Pancreas (tissue), 10 donors: Measurements from ENCODE around the gene TBC1D20. TPM values are rescaled to one million over a fixed set of nuclear protein-coding genes. Genes with fewer than 3 reads are reported as not detected.
"Not testable (repeated sequence)": the region's sequence is repeated elsewhere in the genome, so short reads cannot be mapped to it uniquely, and the experiment has no call there.

Experiments used
- ATAC-seq, 4 donors: fragments of 200-7000 bp; cut with Tn5 transposase; one replicate each; pipeline versions ENCODE4 v1.8.0 to v1.9.1; 2020; ENCODE audit warnings: mild to moderate bottlenecking in 4 of 4, moderate library complexity in 4 of 4
- DNase-seq, 6 donors: peaks; one replicate each; pipeline ENCODE4 v3.0.0-alpha.2; 2020
- FAIRE-seq: peaks from 2 replicates; lab custom pipeline; 2012; peaks lifted over from hg19 to GRCh38; lab: Jason Lieb, UNC
- H3K27ac ChIP-seq, 4 donors: fragments of 200-600 bp; sonication (generic); 1 replicate in 3 of 4; 2 replicates in 1 of 4; pipeline versions ENCODE4 v1.5.0 to v1.8.0; 2020
- H3K27me3 ChIP-seq, 4 donors: fragments of 200-600 bp; one replicate each; pipeline ENCODE4 v1.8.0; 2021
- H3K36me3 ChIP-seq, 3 donors: fragments of 200-600 bp; sonication (generic) in 1 of 3; one replicate each; pipeline versions ENCODE4 v1.5.0 to v1.8.0; 2020 to 2021
- H3K4me1 ChIP-seq, 3 donors: fragments of 200-600 bp; one replicate each; pipeline ENCODE4 v1.8.0; 2021
- H3K4me3 ChIP-seq, 4 donors: fragments of 200-600 bp; sonication (generic) in 2 of 4; one replicate each; pipeline versions ENCODE4 v1.5.0 to v1.8.0; 2020 to 2021
- H3K9me3 ChIP-seq, 4 donors: fragments of 200-600 bp; one replicate each; pipeline ENCODE4 v1.8.0; 2021
- WGBS, 2 donors: extraction: QIAGEN DNeasy Blood & Tissue Kit; methylation state at CpG; one replicate each; pipeline ENCODE4 v1.1.7; 2013; 5-methylcytosine and 5-hydroxymethylcytosine counted together
- intact Hi-C, 3 donors: fragments of 100-400 bp; cut with DNase I; formaldehyde crosslinking; loops; one replicate each; pipeline versions ENCODE4 v1.11.1 to v1.14.2; 2022
- polyA plus RNA-seq, 2 donors: library from polyadenylated mRNA; stranded (reverse); fragments of 200-250 nt; gene quantifications; one replicate each; pipeline ENCODE4 v1.2.3, GENCODE V29; 2013
- total RNA-seq, 6 donors: library from RNA; stranded (reverse); fragmentation: NEBNext Ultra II Directional in 4 of 6; extraction: Animal tissue kit (Norgen Biotek cat#: 25700) in 4 of 6; gene quantifications; one replicate each; pipeline versions ENCODE4 v1.2.1 to v1.2.4, GENCODE V29; 2021 to 2023
- TF ChIP-seq, protein P1 (sequence below), 4 donors: fragments of 200-600 bp; sonication (generic) in 3 of 4; IDR thresholded peaks; one replicate each; pipeline versions ENCODE4 v1.5.0 to v1.8.0; 2021; ENCODE audit warnings: antibody characterized with exemption in 4 of 4
- donor health status: healthy with polysubstance abuse.
- donor health status: DM: no; HTN: no; CAD: no; lungs with moderate emphysema.
- donor health status: DM: no; HTN: no; CAD: no.
- donor health status: control.
- donor health status: control.
- donor health status: Bipolar disorder and iron deficiency.
- donor health status: DM: yes; HTN: yes; CAD: no.
- donor health status: DM: no; HTN: no; CAD: no.
- donor health status: DM: no; HTN: no; CAD: no.
- donor health status: DM: yes; HTN: yes; CAD: no.

The TBC1D20 gene
- total RNA-seq (10 to 100 TPM; 11.1 to 21.4 (median 12.9) TPM), polyA plus RNA-seq (10 to 100 TPM; 11.5 to 17.3 TPM)

DNA sequence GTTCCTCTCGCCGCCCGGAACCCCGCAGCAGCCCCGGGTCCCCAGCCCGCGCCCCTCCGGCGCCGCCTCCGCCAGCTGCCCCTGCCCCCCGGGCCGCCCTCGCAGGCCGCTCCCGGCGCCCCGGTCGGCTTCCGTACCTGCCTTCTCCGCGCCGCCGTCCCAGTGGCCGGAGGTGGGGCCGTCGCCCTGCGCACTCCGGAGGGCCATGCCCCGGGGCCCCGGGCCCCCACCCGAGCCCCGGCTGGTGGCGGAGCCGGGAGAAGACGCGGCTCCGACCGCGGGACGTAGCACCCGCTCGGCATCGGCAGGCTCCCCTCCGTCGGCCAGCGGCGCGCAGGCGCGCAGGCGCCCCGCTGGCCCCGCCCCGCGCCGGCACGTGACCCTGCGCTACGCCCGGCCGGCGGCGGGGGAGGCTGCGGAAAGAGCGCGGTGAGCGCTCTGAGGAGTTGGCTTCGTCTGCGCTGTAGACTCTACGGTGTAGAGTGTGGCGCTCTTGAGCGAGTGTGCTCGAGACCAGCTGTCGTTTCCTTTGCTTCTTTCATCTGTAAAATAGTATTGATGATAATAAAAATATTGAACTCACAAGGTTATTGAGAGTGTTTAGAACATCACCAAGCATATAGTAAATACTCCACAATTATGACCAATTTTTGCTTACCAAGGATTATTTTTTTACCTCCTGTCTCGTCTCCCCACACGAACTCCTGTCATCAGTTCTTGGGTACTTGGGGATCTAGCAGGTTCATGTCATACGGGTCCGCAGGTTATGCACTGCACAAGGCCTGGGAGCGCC is at the start of gene TBC1D20:
Gene TBC1D20 (minus strand): TSS at position 335 of the 793 bp plus-strand sequence. CDS start 128 bp downstream, at position 207.
- no peaks in the 10 kb centered on the region for H3K9me3 ChIP-seq
- no peak for FAIRE-seq

GRCh38 chr20:510328-511057 is 48.2 kb upstream of the TBC1D20 start:
- ATAC-seq = peak; percentile 43 to 75 (median 55)
- not testable (repeated sequence) for FAIRE-seq

More for the DNA sequence above, at the start of gene TBC1D20:
- DNase-seq (peak; percentile 83 to 94 (median 86)), ATAC-seq (peak; percentile 96 to 98 (median 97))
- Histone ChIP-seq H3K4me1 (peaks cover 6 to 24% (median 6%) of the 10 kb centered on the region in 3 donors), H3K36me3 (no peaks in the 10 kb centered on the region), H3K27ac (peak within 1 kb of the TSS; percentile 85 to 92 (median 89)), H3K27me3 (no peaks in the 10 kb centered on the region), H3K4me3 (peak within 1 kb of the TSS; percentile 68 to 94 (median 92))
- intact Hi-C loops = no loop called here
- TF ChIP-seq, protein P1, sequence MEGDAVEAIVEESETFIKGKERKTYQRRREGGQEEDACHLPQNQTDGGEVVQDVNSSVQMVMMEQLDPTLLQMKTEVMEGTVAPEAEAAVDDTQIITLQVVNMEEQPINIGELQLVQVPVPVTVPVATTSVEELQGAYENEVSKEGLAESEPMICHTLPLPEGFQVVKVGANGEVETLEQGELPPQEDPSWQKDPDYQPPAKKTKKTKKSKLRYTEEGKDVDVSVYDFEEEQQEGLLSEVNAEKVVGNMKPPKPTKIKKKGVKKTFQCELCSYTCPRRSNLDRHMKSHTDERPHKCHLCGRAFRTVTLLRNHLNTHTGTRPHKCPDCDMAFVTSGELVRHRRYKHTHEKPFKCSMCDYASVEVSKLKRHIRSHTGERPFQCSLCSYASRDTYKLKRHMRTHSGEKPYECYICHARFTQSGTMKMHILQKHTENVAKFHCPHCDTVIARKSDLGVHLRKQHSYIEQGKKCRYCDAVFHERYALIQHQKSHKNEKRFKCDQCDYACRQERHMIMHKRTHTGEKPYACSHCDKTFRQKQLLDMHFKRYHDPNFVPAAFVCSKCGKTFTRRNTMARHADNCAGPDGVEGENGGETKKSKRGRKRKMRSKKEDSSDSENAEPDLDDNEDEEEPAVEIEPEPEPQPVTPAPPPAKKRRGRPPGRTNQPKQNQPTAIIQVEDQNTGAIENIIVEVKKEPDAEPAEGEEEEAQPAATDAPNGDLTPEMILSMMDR (IDR thresholded peaks at IDR 0.05) = no peak
- WGBS, 2 donors = 0 to 1% methylated on average over 50 to 80 of the region's 80 CpGs

DNA sequence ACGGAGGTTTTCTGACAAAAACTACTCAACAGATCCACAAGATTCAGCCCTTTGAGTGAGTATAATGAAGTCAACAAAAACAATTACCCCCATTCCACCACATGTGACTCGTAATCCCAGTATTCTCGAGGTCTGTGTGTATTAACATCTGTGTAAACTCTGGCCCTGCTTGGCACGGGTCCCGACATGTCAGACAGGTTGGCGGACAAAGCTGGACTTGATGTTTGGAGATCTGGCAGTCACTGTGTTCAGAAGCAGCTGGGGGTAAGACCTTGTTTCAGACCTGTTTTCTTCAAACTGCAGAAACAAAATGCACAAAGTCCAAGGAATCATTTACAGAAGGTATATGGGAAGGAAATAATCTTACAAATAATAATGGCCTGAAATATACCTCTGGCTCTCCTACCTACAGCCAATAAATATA is 46.0 kb upstream of the TBC1D20 start:
- H3K27me3 ChIP-seq, H3K9me3 ChIP-seq, intact Hi-C loops, H3K4me3 ChIP-seq, FAIRE-seq: not testable (repeated sequence)
- Histone ChIP-seq H3K27ac (peak overlapping the region; percentile 33 to 64 (median 60)), H3K36me3 (peaks cover 0 to 20% (median 4%) of the 10 kb centered on the region in 3 donors), H3K4me1 (peaks cover 29 to 52% (median 46%) of the 10 kb centered on the region in 3 donors)
- ATAC-seq (peak; percentile 69 to 79 (median 78)), DNase-seq (peak in 1 of 6 donors; percentile 29)
- 4 to 12% methylated on average over 6 of the region's 6 CpGs for WGBS, 2 donors

More at GRCh38 chr20:510328-511057, 48.2 kb upstream of the TBC1D20 start:
- H3K4me1 ChIP-seq = peaks cover 29 to 60% (median 46%) of the 10 kb centered on the region in 3 donors
- H3K36me3 ChIP-seq, H3K27me3 ChIP-seq, H3K27ac ChIP-seq, intact Hi-C loops, H3K4me3 ChIP-seq, H3K9me3 ChIP-seq, DNase-seq: not testable (repeated sequence)
- WGBS, 2 donors = 54 to 60% methylated on average over 9 of the region's 9 CpGs

DNA sequence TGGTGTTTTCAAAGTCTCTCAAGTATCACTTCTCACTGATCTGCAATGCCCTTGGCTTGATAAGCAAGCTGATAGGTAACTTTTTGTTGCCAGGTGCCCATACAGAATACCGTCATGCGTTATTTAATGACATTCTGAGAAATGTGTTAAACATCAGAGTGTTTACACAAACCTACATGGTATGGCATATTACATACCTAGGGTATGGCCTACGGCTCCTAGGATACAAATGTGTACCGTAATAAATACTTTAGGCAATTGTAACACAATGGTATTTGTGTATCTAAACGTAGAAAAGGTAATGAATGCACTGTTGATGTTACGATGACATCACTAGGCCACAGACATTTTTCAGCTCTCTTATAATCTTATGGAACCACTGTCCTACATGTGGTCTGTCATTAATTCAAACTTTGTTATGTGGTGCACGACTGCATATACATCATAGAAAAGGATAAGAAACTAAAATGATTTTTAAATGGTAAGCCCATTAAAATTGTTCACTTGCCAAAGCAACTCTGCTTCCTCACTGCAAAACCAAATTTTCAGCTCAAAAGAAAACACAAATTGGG is 45.5 kb upstream of the TBC1D20 start:
- Histone ChIP-seq H3K27me3 (no peaks in the 10 kb centered on the region), H3K36me3 (peaks cover 0 to 25% (median 9%) of the 10 kb centered on the region in 3 donors), H3K27ac (peak overlapping the region in 3 of 4 donors; percentile 56 to 64 (median 64)), H3K4me1 (peaks cover 29 to 52% (median 46%) of the 10 kb centered on the region in 3 donors), H3K9me3 (no peaks in the 10 kb centered on the region), H3K4me3 (no peak overlapping the region)
- WGBS, 2 donors = 42 to 44% methylated on average over 7 of the region's 7 CpGs
- intact Hi-C loops = no loop called here
- ATAC-seq (peak; percentile 3 to 15 (median 10)), DNase-seq (no peak), FAIRE-seq (no peak)
- TF ChIP-seq, protein P1 (IDR thresholded peaks at IDR 0.05) = no peak

- TF ChIP-seq, protein P1 (IDR thresholded peaks at IDR 0.05) = no peak
- H3K36me3 ChIP-seq = peaks cover 0 to 31% (median 10%) of the 10 kb centered on the region in 3 donors
- H3K9me3 ChIP-seq = no peaks in the 10 kb centered on the region
- peaks cover 29 to 52% (median 46%) of the 10 kb centered on the region in 3 donors for H3K4me1 ChIP-seq
- ATAC-seq (peak; percentile 39 to 50 (median 48)), FAIRE-seq (no peak), DNase-seq (peak in 1 of 6 donors; percentile 13)
- no peak overlapping the region for H3K4me3 ChIP-seq
- H3K27me3 ChIP-seq = no peaks in the 10 kb centered on the region
- whole genome bisulfite sequencing, 2 donors = 47 to 50% methylated on average over 7 of the region's 7 CpGs
- peak overlapping the region in 2 of 4 donors; percentile 64 for H3K27ac ChIP-seq
- intact Hi-C loops = no loop called here
These were observed 44.8 kb upstream of the TBC1D20 start for GRCh38 chr20:507006-507758.
